HG03354 (cell line): Measurements from ENCODE around the gene COL8A2.

ENCODE experiments used
- ATAC-seq: cut with Tn5 transposase; IDR thresholded peaks from one replicate; pipeline ENCODE4 v1.9.1; 2021; ENCODE audit warnings: mild to moderate bottlenecking; ENCODE audit not compliant: unreplicated experiment, poor library complexity, severe bottlenecking

The COL8A2 gene

GRCh38 chr1:36137776-36138175 lies 12.8 kb upstream of the COL8A2 start:
- ATAC-seq = no peak

DNA sequence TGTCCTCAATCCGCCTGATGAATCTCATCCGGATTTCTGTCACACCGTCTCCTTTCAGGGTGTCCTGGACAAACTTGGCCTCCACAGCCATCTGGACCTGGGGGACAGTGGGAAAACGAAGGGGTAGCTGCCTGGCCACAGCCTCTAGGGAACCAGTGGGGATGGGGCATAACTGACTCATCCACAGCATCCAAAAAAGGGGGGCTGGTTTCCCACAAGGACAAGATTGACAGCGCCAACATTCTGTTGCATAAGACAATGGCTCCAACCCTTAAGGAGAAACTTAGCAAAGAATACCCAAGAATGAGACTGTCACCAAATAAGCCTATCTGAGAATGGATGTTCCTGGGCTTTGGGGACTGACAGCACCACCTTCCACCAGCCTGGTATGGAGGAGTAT lies 12.2 kb upstream of the COL8A2 start:
- ATAC-seq = no peak

- ATAC-seq = no peak
Observed at GRCh38 chr1:36136535-36136934, 11.5 kb upstream of the COL8A2 start.

- ATAC-seq = no peak
Observed at GRCh38 chr1:36135796-36136195, 10.8 kb upstream of the COL8A2 start.

- ATAC-seq = no peak
Observed at GRCh38 chr1:36135330-36135667, 10.3 kb upstream of the COL8A2 start.

DNA sequence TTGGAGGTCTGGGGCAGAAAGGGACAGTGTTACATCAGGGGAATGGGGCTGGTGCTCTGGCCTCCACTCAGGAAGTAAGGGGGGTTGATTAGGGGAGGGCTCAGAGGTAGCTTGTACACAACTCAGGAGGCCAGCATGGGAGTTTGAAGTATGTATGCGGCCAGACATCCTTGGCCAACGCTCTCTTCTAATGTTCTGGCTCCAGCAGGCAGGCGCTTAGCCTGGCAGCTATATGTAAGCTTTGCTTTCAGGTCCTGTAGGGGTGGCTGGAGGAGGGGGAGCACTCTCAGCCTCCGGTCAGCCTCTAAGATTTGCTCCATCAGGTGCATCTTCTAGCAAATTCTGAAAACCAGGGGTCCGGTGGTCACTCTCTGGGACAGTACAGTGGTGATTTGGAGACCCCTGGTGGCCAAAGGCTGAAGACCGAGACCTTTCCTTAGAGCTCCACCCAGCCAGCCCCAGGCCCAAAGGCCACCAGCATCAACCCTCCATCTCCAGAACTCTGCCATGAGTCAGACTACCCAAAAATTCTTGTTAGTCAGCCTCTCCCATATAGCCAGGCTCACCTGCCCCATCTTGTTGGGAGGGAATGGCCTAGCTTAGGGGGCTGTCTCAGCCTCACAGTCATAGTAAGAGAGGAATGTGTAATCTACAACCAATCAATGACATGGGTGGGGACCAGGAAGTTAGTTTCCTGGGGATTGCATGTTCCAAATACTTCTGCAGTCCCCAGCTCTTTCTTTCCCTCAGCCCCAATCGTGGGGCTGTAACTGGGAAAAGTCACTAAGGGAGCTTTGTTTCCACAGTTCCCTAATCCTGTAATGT lies 9.7 kb upstream of the COL8A2 start:
- no peak for ATAC-seq

GRCh38 chr1:36134031-36134430 lies 9.0 kb upstream of the COL8A2 start:
- ATAC-seq = no peak

- no peak for ATAC-seq
Observed at GRCh38 chr1:36133484-36133883, 8.5 kb upstream of the COL8A2 start.

- no peak for ATAC-seq
Observed at GRCh38 chr1:36132029-36132428, 7.0 kb upstream of the COL8A2 start.

DNA sequence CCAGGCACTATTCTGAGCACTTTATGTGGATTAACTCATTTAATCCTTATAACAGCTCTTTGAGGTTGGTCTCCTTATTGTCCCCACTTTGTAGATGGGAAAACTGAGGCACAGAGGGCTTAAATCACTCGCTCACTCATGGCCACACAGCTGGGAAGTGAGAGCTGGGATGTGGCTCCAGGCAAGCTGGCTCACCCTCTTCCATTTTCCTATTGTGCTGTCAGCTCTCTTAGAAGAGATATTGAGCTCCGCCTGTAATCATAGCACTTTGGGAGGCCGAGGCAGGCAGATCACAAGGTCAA lies 3.8 kb upstream of the COL8A2 start:
- no peak for ATAC-seq

GRCh38 chr1:36128126-36128904 lies 3.3 kb upstream of the COL8A2 start:
- ATAC-seq = no peak

DNA sequence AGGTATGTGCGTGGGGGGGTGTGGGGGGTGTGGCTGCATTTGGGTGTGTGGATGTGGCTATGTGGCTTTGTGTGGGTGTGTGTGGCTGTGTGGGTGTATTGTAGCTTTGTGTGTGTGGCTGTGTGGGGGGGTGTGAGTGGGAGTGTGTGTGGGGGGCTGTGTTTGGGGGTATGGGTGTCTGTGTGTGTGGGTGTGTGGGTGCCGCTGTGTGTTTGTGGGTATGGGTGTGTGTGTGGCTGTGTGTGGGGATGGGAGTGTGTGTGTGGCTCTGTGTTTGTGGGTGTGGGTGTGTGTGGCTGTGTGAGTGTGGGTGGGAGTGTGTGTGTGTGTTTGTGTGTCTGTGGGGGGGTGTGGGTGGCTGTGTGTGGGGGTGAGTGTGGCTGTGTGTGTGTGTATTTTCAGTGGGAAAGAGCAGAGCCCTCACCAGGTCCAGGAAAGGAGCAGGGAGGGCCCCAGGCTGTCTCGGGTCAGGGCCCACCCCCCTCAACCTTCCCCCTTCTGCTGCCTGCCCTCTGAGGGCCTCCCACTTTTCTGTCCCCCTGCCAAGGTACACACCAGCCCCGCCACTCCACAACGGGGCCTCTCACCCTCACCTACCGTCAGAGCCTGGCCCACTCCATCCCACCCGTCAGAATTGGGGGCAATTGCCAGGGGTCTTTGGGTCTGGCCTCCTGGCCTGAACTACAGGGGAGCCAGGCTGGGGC lies 1.9 kb upstream of the COL8A2 start:
- ATAC-seq = no peak

DNA sequence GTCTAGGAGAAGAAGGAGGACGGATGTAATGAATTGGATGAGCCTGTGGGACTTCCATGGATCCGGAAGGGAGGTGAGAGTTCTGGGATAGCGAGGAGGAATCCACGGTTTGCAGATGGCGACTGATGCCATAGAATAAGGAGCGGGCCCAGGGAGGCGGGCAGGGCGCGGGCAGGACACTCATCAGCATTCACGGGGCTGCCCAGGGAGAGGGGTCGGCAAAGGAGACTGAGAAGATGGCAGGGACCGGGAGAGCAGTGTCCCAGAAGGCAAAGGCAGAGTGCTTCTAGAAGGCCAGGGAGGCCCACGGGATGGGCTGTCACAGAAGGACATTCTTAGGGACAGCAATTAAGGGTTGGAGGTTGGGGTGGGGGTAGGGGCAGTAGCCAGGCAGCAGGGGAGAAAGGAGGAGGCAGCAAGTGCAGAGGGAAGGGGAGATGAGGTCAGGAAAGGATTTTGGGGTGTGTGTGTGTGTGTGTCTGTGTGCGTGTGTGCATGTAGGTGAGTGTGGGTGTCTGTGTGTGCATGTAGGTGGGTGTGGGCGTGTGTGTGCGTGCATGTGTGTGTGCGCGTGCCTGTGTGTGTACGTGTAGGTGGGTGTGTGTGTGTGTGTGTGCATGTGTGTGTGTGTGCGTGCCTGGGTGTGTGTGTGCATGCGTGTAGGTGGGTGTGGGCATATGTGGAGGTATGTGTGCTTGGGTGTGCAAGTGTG lies 1.1 kb upstream of the COL8A2 start:
- ATAC-seq = no peak

- ATAC-seq = no peak
Observed at GRCh38 chr1:36124404-36125128, 456 bp downstream of the COL8A2 start.

DNA sequence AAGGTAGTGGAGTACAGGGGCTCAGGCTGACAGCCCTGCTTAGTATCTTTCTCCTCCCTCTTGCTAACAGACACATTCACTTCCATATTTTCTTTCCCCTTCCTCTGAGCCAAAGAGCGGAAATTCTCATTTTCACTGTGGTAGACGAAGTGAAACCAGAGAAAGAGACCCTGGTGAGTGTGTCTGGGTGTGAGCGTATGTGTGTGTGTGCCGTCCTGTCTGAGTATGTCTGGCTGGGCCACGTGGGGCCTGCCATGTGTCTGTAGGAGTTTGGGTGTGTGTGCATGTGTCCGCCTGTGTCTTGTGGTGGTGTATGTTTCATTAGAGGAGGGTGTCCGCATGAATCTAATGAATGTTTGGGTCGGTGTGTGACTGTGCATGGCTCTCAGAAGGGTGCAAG lies 1.7 kb downstream of the COL8A2 start:
- ATAC-seq = no peak

DNA sequence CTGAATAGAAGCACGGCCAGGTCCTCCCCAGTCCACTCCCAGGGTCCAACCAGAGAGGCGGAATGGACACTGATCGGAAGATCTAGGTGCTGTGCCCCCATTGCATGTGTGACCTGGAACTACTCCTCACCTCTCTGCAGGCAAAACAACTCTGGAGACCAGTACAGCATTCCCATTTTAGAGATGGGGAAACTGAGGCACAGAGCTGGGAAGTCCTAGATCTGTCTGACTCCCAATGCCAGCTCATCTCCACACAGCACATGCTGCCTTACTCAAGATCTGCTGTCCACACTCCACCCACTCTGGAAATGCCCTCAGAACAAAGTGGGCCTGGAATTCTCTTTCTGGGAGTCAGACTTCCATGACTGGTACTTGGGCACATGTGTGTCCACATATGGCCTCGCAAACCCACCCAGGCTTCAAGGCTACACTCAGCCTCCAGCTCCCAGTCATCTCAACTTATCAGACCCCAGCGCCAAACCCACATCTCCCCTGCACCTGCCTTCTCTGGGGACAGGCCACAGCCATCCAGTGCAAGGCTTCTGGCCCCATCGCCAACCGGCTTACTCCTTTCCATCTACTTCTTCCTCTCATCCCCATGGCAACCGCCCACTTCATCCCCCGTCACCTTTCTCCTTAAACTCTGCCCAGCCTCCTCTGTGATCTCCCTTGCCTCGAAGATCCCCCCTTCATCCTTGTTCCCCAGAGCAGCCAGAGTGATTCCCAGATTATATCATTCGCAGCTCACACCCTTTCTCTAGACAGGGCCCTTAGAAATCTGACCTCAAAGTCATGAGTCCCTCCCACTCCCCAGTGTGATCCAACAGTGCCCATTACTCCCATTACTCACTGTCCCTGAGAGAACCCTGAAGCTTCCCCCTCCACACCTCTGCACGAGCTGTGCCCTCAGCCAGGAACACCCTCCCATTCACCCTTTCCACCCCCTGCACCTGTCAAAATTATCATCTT lies 2.7 kb downstream of the COL8A2 start:
- no peak for ATAC-seq

- ATAC-seq = no peak
Observed at GRCh38 chr1:36119456-36119855, 5.6 kb downstream of the COL8A2 start.

DNA sequence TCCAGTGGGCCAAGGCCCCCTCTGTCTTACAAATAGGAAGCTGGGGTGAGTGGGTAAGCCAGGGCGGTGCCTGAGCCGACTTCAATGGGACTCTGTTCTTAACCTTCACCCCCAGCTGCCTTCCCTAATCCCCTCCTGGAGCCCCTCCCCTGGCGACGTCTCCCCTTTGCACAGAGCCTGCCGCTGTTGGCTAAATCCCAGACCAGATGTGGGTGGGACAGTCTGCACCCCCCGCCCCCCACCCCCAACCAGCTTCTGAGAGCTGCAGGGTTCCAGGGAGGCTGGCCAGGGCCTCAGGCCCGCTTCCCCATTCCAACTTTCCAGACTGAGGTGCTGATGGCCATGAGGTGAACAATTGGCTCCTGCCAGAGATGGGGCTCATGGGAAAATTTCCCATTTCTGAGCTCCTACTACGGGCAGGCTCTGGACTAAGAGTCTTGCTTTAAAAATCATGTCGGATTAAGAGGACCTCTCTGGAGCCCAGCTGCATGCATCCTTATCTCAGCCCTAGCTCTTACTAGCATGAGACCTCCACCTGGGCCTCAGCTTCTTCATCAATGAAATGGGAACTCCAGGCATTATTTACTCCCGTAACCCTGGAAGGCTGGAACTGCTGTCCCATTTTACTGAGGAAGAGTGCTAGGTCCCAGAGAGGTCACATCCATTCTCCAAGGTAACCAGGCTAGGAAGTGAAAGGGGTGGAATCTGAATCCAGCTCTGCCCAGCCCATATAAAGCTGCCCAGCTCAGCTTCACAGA lies 6.4 kb downstream of the COL8A2 start:
- ATAC-seq = no peak
